ENCODE data around the gene UBA1. TPM values are rescaled to one million over a fixed set of nuclear protein-coding genes. Genes with fewer than 3 reads are reported as not detected.

UBA1 gene
- total RNA-seq, 1 donor from 2014 or later = 235 TPM

GRCh38 chrX:47164420-47164819, 29.2 kb upstream of the UBA1 start:
- intact Hi-C loops (cut with micrococcal nuclease) = no loop called here
- DNase-seq (no peak), ATAC-seq (ENCODE audit: low read depth) (no peak)
- Mint-ChIP-seq H3K36me3 (ENCODE audit: low read depth) (peaks cover 34% of the 10 kb centered on the region), H3K9me3 (no peaks in the 10 kb centered on the region), H3K4me1 (peaks cover 3% of the 10 kb centered on the region), H3K27me3 (no peaks in the 10 kb centered on the region), H3K27ac (no peak overlapping the region), H3K4me3 (no peak overlapping the region)
- ChIA-PET CTCF (no interaction called here), POLR2A (no interaction called here)
- no peak for TF ChIP-seq CTCF (IDR thresholded peaks at IDR 0.05)

DNA sequence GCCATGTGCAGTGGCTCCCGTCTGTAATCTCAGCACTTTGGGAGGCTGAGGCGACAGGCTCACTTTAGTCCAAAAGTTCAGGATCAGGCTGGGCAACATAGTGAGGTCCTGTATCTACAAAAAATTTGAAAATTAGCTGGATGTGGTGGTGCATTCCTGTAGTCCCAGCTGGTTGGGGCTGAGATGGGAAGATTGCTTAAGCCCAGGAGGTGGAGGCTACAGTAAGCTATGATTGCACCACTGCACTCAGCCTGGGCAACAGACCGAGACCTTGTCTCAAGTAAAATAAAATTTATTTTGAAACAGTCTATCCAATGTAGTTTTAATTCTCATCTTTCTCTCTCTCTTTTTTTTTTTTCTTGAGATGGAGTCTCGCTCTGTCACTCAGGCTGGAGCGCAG, 27.5 kb upstream of the UBA1 start:
- CTCF ChIA-PET = no interaction called here
- ATAC-seq (ENCODE audit: low read depth) (no peak), DNase-seq (no peak)
- H3K36me3 Mint-ChIP-seq (ENCODE audit: low read depth) = peaks cover 37% of the 10 kb centered on the region
- no peak for TF ChIP-seq CTCF (IDR thresholded peaks at IDR 0.05)
- intact Hi-C loops (cut with micrococcal nuclease) = no loop called here
- POLR2A ChIA-PET = interaction anchor here (0.7 kb wide), 1 partner anchor 254 kb away, joined by 3 read pairs; no protein-coding TSS in a partner anchor
- no peaks in the 10 kb centered on the region for H3K9me3 Mint-ChIP-seq
- H3K4me3 Mint-ChIP-seq = no peak overlapping the region
- H3K4me1 Mint-ChIP-seq = no peaks in the 10 kb centered on the region
- no peak overlapping the region for H3K27ac Mint-ChIP-seq
- H3K27me3 Mint-ChIP-seq = no peaks in the 10 kb centered on the region

GRCh38 chrX:47168495-47169073, 25.0 kb upstream of the UBA1 start:
- H3K27ac Mint-ChIP-seq = no peak overlapping the region
- DNase-seq (no peak), ATAC-seq (ENCODE audit: low read depth) (no peak)
- H3K27me3 Mint-ChIP-seq = no peaks in the 10 kb centered on the region
- intact Hi-C loops (cut with micrococcal nuclease) = no loop called here
- no peak for TF ChIP-seq CTCF (IDR thresholded peaks at IDR 0.05)
- no peaks in the 10 kb centered on the region for H3K9me3 Mint-ChIP-seq
- ChIA-PET POLR2A (no interaction called here), CTCF (no interaction called here)
- H3K4me1 Mint-ChIP-seq = no peaks in the 10 kb centered on the region
- peaks cover 52% of the 10 kb centered on the region for H3K36me3 Mint-ChIP-seq (ENCODE audit: low read depth)
- H3K4me3 Mint-ChIP-seq = no peak overlapping the region

GRCh38 chrX:47169273-47169672, 24.4 kb upstream of the UBA1 start:
- Mint-ChIP-seq H3K9me3 (no peaks in the 10 kb centered on the region), H3K4me1 (no peaks in the 10 kb centered on the region), H3K4me3 (no peak overlapping the region), H3K36me3 (ENCODE audit: low read depth) (peaks cover 55% of the 10 kb centered on the region), H3K27me3 (no peaks in the 10 kb centered on the region), H3K27ac (no peak overlapping the region)
- TF ChIP-seq CTCF (IDR thresholded peaks at IDR 0.05) = no peak
- no peak for DNase-seq
- ATAC-seq (ENCODE audit: low read depth) = no peak
- POLR2A ChIA-PET = no interaction called here
- intact Hi-C loops (cut with micrococcal nuclease) = no loop called here
- CTCF ChIA-PET = no interaction called here

GRCh38 chrX:47169726-47170515, 23.7 kb upstream of the UBA1 start:
- Mint-ChIP-seq H3K36me3 (ENCODE audit: low read depth) (peaks cover 53% of the 10 kb centered on the region), H3K27ac (no peak overlapping the region), H3K4me3 (no peak overlapping the region), H3K27me3 (no peaks in the 10 kb centered on the region), H3K9me3 (no peaks in the 10 kb centered on the region), H3K4me1 (no peaks in the 10 kb centered on the region)
- CTCF ChIA-PET = no interaction called here
- POLR2A ChIA-PET = no interaction called here
- intact Hi-C loops (cut with micrococcal nuclease) = no loop called here
- ATAC-seq (ENCODE audit: low read depth) = no peak
- no peak for TF ChIP-seq CTCF (IDR thresholded peaks at IDR 0.05)
- DNase-seq = no peak

Measured in activated B cell treated with CpG ODN at 0.5 μM for 24 hours (primary cell).